K562 (cell line): ENCODE results near the gene IQCN. TPM values are rescaled to one million over a fixed set of nuclear protein-coding genes. Genes with fewer than 3 reads are reported as not detected.

Source experiments
- BCL6 ChIP-seq: fragments of 250-450 bp; sonication (Bioruptor Pico); IDR thresholded peaks from 2 replicates; pipeline ENCODE4 v1.4.0; 2020
- CHD1 ChIP-seq: fragments of 200-600 bp; sonication (generic); IDR thresholded peaks from one replicate; pipeline ENCODE4 v1.6.1; 2012; ENCODE audit warnings: mild to moderate bottlenecking, moderate library complexity, low read length, inconsistent platforms
- FOSL1 ChIP-seq: fragments of 200-800 bp; sonication (Bioruptor generic); conservative IDR thresholded peaks from 2 replicates; pipeline ENCODE4 v1.6.1; 2016; ENCODE audit warnings: missing genetic modification characterization, missing compliant biosample characterization
- FOXP1 ChIP-seq: sonication (generic); formaldehyde crosslinking; IDR thresholded peaks from 2 replicates; pipeline ENCODE4 v1.8.0; 2022; ENCODE audit warnings: mild to moderate bottlenecking, missing genetic modification reagents
- JUNB ChIP-seq: fragments of 450-650 bp; formaldehyde crosslinking; conservative IDR thresholded peaks from 2 replicates; pipeline ENCODE4 v1.4.0; 2020; ENCODE audit warnings: mild to moderate bottlenecking
- MCM3 ChIP-seq: fragments of 450-650 bp; IDR thresholded peaks from 2 replicates; pipeline ENCODE4 v1.6.1; 2016
- RBFOX2 ChIP-seq: fragments of 200-400 bp; formaldehyde crosslinking; IDR thresholded peaks from 2 replicates; pipeline ENCODE4 v1.6.1; 2017; ENCODE audit warnings: low read depth, mild to moderate bottlenecking, low read length, moderate library complexity
- TAF1 ChIP-seq: IDR thresholded peaks from 2 replicates; pipeline ENCODE4 v1.6.1; 2011; ENCODE audit warnings: mild to moderate bottlenecking, low read length, moderate library complexity; ENCODE audit not compliant: insufficient read depth, control insufficient read depth, severe bottlenecking; ENCODE audit errors: extremely low read depth
- TCF7 ChIP-seq: sonication (generic); IDR thresholded peaks from 2 replicates; pipeline ENCODE4 v1.6.1; 2016; ENCODE audit warnings: antibody characterized with exemption, borderline replicate concordance
- ZNF184 ChIP-seq: sonication (generic); formaldehyde crosslinking; IDR thresholded peaks from 2 replicates; pipeline ENCODE4 v1.5.0; 2020; ENCODE audit warnings: missing genetic modification reagents
- polyA plus RNA-seq, 8 experiments: library from polyadenylated mRNA; depleted of rRNA in 4 of 8; stranded (reverse) in 5 of 8; unstranded in 3 of 8; fragments of >200 nt; fragmentation: Nextera tagmentation in 2 of 8; fragmentation: Illumina TruSeq in 1 of 8; extraction: Ambion mirVana in 2 of 8; extraction: Trizol in 1 of 8; gene quantifications; 2 replicates each; pipeline versions ENCODE4 v1.2.1 to v1.2.3, GENCODE V29; 2011 to 2014; ENCODE audit warnings: inconsistent platforms in 1 of 8, missing spikeins in 1 of 8
- total RNA-seq, 7 experiments: library from RNA; depleted of rRNA in 6 of 7; stranded (reverse); fragments of >200 nt in 6 of 7; fragmentation: Illumina TruSeq in 2 of 7; extraction: Trizol in 2 of 7; gene quantifications; 2 replicates each; pipeline versions ENCODE4 v1.2.1 to v1.2.3, GENCODE V29; 2011 to 2021; ENCODE audit warnings: low replicate concordance in 1 of 7
- TF ChIP-seq, protein P1 (sequence below): fragments of 450-650 bp; formaldehyde crosslinking; IDR thresholded peaks from 2 replicates; pipeline ENCODE4 v1.4.0; 2022; ENCODE audit warnings: mild to moderate bottlenecking, moderate library complexity
- TF ChIP-seq, protein P2 (sequence below): fragments of 250-450 bp; sonication (Bioruptor Pico); IDR thresholded peaks from 2 replicates; pipeline ENCODE4 v1.4.0; 2020
- TF ChIP-seq, protein P3 (sequence below): fragments of 250-450 bp; sonication (Bioruptor Pico); IDR thresholded peaks from 2 replicates; pipeline ENCODE4 v1.8.0; 2021; ENCODE audit warnings: mild to moderate bottlenecking, moderate library complexity
- TF ChIP-seq, protein P4 (sequence below): fragments of 250-450 bp; sonication (Bioruptor Pico); IDR thresholded peaks from 2 replicates; pipeline ENCODE4 v1.8.0; 2022; ENCODE audit warnings: inconsistent platforms
- TF ChIP-seq, protein P5 (sequence below): sonication (generic); formaldehyde crosslinking; IDR thresholded peaks from 2 replicates; pipeline ENCODE4 v1.8.0; 2022; ENCODE audit warnings: mild to moderate bottlenecking, missing genetic modification reagents
- TF ChIP-seq, protein P6 (sequence below): sonication (generic); formaldehyde crosslinking; IDR thresholded peaks from 2 replicates; pipeline ENCODE4 v1.8.0; 2022; ENCODE audit warnings: missing genetic modification reagents, mild to moderate bottlenecking, moderate library complexity, borderline replicate concordance
- TF ChIP-seq, protein P7 (sequence below): fragments of 250-450 bp; sonication (Bioruptor Pico); IDR thresholded peaks from 2 replicates; pipeline ENCODE4 v1.4.0; 2020; ENCODE audit warnings: borderline replicate concordance

Gene IQCN
- total and polyA plus RNA-seq, 9 of the 15 experiments (the other 6 are each of a cell fraction or from before 2014, with no cell fraction given): 0.01 to 0.07 (median 0.04) TPM; not detected in 3

DNA sequence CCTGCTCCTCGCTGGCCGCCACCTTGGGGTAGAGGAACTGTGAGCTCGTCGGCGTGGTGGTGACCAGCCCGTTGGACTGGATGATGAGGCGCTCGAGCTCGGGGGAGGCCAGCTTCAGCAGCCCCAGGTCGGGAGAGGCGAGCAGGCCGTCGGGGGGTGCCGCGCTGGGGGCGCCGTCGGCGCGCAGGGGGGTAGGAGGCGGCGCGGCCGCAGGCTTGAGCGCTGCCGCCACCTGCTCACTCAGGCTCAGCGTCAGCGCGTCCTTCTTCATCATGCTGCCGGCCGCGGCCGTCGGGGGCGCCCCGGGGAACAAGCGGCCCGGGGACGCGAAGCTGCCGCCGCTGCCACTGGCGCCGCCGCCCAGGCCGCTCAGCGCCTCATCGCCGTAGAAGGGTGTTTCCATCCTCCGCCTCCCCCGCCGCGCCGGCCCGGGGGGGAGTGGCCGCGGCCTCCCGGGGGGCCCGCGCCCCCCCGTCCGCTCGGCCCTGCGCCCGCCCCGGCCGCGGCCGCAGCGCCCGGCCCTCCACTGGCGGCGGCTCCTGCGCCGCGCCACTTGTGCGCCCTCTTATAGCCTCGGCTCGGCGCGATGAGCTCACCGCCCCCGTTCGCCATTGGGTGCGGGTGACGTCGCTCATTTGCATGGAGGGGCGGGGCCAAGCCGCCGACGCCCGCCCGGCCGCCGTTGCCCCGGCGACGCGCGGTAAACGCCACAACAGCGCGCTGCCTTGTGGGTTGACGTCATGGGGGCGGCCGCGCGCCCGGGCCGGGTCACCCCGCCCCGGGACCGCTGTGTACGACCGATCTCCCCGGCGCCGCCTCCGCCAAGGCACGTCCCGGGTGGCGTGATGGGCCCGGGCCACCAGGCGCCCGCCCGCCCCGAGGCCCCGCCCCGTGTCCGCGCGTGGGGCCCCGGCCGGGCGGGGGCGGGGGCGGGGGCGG is 7.1 kb upstream of the IQCN start, which contains the start of gene JUND (continued):
- TF ChIP-seq, protein P1, sequence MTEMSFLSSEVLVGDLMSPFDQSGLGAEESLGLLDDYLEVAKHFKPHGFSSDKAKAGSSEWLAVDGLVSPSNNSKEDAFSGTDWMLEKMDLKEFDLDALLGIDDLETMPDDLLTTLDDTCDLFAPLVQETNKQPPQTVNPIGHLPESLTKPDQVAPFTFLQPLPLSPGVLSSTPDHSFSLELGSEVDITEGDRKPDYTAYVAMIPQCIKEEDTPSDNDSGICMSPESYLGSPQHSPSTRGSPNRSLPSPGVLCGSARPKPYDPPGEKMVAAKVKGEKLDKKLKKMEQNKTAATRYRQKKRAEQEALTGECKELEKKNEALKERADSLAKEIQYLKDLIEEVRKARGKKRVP (CRISPR knock-in tag): peak; percentile 9; the same call in 1 of the 2 replicates
- TF ChIP-seq, protein P2, sequence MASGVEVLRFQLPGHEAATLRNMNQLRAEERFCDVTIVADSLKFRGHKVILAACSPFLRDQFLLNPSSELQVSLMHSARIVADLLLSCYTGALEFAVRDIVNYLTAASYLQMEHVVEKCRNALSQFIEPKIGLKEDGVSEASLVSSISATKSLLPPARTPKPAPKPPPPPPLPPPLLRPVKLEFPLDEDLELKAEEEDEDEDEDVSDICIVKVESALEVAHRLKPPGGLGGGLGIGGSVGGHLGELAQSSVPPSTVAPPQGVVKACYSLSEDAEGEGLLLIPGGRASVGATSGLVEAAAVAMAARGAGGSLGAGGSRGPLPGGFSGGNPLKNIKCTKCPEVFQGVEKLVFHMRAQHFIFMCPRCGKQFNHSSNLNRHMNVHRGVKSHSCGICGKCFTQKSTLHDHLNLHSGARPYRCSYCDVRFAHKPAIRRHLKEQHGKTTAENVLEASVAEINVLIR (CRISPR knock-in tag): peak; percentile 78
- TF ChIP-seq TAF1 (peak; percentile 94), BCL6 (no peak), CHD1 (peak; percentile 33), FOSL1 (tag) (peak; percentile 79), FOXP1 (0 out of 2 replicates have a peak, but pooled peaks have one; percentile 82), TCF7 (no peak), RBFOX2 (peak; percentile 95), JUNB (no peak), MCM3 (no peak), ZNF184 (CRISPR knock-in tag) (no peak)
- TF ChIP-seq, protein P3, sequence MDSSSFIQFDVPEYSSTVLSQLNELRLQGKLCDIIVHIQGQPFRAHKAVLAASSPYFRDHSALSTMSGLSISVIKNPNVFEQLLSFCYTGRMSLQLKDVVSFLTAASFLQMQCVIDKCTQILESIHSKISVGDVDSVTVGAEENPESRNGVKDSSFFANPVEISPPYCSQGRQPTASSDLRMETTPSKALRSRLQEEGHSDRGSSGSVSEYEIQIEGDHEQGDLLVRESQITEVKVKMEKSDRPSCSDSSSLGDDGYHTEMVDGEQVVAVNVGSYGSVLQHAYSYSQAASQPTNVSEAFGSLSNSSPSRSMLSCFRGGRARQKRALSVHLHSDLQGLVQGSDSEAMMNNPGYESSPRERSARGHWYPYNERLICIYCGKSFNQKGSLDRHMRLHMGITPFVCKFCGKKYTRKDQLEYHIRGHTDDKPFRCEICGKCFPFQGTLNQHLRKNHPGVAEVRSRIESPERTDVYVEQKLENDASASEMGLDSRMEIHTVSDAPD: no peak
- TF ChIP-seq, protein P4, sequence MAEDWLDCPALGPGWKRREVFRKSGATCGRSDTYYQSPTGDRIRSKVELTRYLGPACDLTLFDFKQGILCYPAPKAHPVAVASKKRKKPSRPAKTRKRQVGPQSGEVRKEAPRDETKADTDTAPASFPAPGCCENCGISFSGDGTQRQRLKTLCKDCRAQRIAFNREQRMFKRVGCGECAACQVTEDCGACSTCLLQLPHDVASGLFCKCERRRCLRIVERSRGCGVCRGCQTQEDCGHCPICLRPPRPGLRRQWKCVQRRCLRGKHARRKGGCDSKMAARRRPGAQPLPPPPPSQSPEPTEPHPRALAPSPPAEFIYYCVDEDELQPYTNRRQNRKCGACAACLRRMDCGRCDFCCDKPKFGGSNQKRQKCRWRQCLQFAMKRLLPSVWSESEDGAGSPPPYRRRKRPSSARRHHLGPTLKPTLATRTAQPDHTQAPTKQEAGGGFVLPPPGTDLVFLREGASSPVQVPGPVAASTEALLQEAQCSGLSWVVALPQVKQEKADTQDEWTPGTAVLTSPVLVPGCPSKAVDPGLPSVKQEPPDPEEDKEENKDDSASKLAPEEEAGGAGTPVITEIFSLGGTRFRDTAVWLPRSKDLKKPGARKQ (CRISPR knock-in tag): no peak
- TF ChIP-seq, protein P5, sequence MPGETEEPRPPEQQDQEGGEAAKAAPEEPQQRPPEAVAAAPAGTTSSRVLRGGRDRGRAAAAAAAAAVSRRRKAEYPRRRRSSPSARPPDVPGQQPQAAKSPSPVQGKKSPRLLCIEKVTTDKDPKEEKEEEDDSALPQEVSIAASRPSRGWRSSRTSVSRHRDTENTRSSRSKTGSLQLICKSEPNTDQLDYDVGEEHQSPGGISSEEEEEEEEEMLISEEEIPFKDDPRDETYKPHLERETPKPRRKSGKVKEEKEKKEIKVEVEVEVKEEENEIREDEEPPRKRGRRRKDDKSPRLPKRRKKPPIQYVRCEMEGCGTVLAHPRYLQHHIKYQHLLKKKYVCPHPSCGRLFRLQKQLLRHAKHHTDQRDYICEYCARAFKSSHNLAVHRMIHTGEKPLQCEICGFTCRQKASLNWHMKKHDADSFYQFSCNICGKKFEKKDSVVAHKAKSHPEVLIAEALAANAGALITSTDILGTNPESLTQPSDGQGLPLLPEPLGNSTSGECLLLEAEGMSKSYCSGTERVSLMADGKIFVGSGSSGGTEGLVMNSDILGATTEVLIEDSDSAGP (CRISPR knock-in tag): no peak
- TF ChIP-seq, protein P6, sequence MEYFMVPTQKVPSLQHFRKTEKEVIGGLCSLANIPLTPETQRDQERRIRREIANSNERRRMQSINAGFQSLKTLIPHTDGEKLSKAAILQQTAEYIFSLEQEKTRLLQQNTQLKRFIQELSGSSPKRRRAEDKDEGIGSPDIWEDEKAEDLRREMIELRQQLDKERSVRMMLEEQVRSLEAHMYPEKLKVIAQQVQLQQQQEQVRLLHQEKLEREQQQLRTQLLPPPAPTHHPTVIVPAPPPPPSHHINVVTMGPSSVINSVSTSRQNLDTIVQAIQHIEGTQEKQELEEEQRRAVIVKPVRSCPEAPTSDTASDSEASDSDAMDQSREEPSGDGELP (CRISPR knock-in tag): peak; percentile 48; the same call in 1 of the 2 replicates
- TF ChIP-seq, protein P7, sequence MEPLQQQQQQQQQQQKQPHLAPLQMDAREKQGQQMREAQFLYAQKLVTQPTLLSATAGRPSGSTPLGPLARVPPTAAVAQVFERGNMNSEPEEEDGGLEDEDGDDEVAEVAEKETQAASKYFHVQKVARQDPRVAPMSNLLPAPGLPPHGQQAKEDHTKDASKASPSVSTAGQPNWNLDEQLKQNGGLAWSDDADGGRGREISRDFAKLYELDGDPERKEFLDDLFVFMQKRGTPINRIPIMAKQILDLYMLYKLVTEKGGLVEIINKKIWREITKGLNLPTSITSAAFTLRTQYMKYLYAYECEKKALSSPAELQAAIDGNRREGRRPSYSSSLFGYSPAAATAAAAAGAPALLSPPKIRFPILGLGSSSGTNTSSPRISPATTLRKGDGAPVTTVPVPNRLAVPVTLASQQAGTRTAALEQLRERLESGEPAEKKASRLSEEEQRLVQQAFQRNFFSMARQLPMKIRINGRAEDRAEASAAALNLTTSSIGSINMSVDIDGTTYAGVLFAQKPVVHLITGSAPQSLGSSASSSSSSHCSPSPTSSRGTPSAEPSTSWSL (CRISPR knock-in tag): no peak
